ENCODE measurements around the gene BAAT. TPM values are rescaled to one million over a fixed set of nuclear protein-coding genes. Genes with fewer than 3 reads are reported as not detected.

The BAAT gene
- total RNA-seq, 1 experiment from 2014 or later, result 0.25 TPM

DNA sequence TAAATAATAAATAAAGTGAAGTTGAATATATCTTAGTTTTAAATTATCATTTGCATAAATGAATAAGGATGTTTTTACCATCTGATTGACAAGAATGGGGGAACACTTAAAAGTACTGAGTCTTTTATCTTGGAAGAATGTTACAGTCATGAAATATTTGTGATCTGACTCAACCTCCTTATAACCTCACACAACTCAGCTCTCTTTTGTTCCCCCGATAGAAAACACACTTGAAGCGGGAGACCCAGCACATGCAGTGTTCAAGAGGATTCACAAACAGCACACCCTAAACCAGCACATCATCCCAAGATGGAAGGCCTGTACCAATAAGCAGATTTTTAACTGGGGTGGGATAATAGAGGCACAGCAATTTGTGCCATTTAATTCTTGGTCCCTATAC lies 15.5 kb downstream of the BAAT start:
- Histone ChIP-seq H3K79me2 (ENCODE audit: insufficient read depth, low read length) (no peaks in the 10 kb centered on the region), H3K4me2 (ENCODE audit: low read length) (no peak overlapping the region), H3K9ac (ENCODE audit: low read length) (no peak overlapping the region), H3K27ac (ENCODE audit: low read depth, low read length) (no peak overlapping the region), H3K36me3 (ENCODE audit: control insufficient read depth in 1 of 2, insufficient read depth in 2 of 2, low read length in 2 of 2) (no peaks in the 10 kb centered on the region), H3K4me1 (ENCODE audit: control insufficient read depth in 1 of 2, insufficient read depth in 2 of 2, low read length in 2 of 2) (peaks cover 8 to 12% of the 10 kb centered on the region in 2 experiments; a peak in 3 of 4 replicates), H2AFZ (ENCODE audit: low read depth, low read length, poor library complexity, severe bottlenecking) (no peak overlapping the region), H3K9me2 (ENCODE audit: insufficient read depth) (no peaks in the 10 kb centered on the region), H3K4me3 (replicated peaks in 1 of 2; ENCODE audit: low read depth in 1 of 2, low read length in 2 of 2) (no peak overlapping the region), H4K20me1 (ENCODE audit: insufficient read depth) (no peaks in the 10 kb centered on the region), H3K27me3 (ENCODE audit: insufficient read depth, low read length) (no peaks in the 10 kb centered on the region), H3K9me3 (ENCODE audit: control insufficient read depth in 1 of 2, insufficient read depth in 1 of 2, low read depth in 1 of 2, low read length in 2 of 2) (no peaks in the 10 kb centered on the region)
- ChIA-PET POLR2A (no interaction called here), RAD21 (ENCODE audit: low non-redundant PET in 1 of 2, low total read pairs in 2 of 2, uncharacterized antibody in 2 of 2, unreplicated experiment in 2 of 2) (no interaction called here), CTCF (no interaction called here)
- TF ChIP-seq SIN3A (IDR thresholded peaks at IDR 0.05; ENCODE audit: low read depth), result no peak
- no peak for TF ChIP-seq FOSL1 (IDR thresholded peaks at IDR 0.05; ENCODE audit: low read depth)
- TF ChIP-seq SP1 (IDR thresholded peaks at IDR 0.05; ENCODE audit: low read depth), result no peak
- TF ChIP-seq, protein P1, sequence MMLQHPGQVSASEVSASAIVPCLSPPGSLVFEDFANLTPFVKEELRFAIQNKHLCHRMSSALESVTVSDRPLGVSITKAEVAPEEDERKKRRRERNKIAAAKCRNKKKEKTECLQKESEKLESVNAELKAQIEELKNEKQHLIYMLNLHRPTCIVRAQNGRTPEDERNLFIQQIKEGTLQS (IDR thresholded peaks at IDR 0.05), result no peak
- TF ChIP-seq RAD21 (IDR thresholded peaks at IDR 0.05; ENCODE audit: low read depth), result no peak
- no peak for TF ChIP-seq ELF1 (IDR thresholded peaks at IDR 0.05; ENCODE audit: borderline replicate concordance, low read depth)
- TF ChIP-seq EZH2phosphoT487 (IDR thresholded peaks at IDR 0.05; ENCODE audit: borderline replicate concordance), result no peak
- TF ChIP-seq, protein P2, sequence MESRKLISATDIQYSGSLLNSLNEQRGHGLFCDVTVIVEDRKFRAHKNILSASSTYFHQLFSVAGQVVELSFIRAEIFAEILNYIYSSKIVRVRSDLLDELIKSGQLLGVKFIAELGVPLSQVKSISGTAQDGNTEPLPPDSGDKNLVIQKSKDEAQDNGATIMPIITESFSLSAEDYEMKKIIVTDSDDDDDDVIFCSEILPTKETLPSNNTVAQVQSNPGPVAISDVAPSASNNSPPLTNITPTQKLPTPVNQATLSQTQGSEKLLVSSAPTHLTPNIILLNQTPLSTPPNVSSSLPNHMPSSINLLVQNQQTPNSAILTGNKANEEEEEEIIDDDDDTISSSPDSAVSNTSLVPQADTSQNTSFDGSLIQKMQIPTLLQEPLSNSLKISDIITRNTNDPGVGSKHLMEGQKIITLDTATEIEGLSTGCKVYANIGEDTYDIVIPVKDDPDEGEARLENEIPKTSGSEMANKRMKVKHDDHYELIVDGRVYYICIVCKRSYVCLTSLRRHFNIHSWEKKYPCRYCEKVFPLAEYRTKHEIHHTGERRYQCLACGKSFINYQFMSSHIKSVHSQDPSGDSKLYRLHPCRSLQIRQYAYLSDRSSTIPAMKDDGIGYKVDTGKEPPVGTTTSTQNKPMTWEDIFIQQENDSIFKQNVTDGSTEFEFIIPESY (IDR thresholded peaks at IDR 0.05; ENCODE audit: extremely low read depth, insufficient replicate concordance, low read length), result no peak
- TF ChIP-seq POLR2AphosphoS5 (IDR thresholded peaks at IDR 0.05; ENCODE audit: low read depth, low read length), result no peak
- TF ChIP-seq, protein P3, sequence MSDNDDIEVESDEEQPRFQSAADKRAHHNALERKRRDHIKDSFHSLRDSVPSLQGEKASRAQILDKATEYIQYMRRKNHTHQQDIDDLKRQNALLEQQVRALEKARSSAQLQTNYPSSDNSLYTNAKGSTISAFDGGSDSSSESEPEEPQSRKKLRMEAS (IDR thresholded peaks at IDR 0.05), result no peak
- no peak for TF ChIP-seq SRF (IDR thresholded peaks at IDR 0.05; ENCODE audit: low read depth)
- TF ChIP-seq EZH2 (IDR thresholded peaks at IDR 0.05), result no peak
- no peak for TF ChIP-seq CBX3 (IDR thresholded peaks at IDR 0.05; ENCODE audit: low read depth)
- DNase-seq (ENCODE audit: low read depth, low spot score) (no peak), ATAC-seq (no peak; the same call in 1 of the 2 replicates)
- intact Hi-C loops (cut with micrococcal nuclease), result no loop called here
- no TSS peak for BruUV-seq (replicated peaks)
